ENCODE measurements around the gene ENTPD1. TPM values are rescaled to one million over a fixed set of nuclear protein-coding genes. Genes with fewer than 3 reads are reported as not detected.
A peak's percentile ranks its signal among the peaks of the same experiment; 100 is the strongest.

ENTPD1 gene
- total RNA-seq, 4 donors from 2014 or later = 7.2 to 19.3 (median 13.4) TPM

- intact Hi-C loops (cut with DNase I) = loop anchor here (2.0 kb wide), 1 partner anchor 147 kb away; no protein-coding TSS in a partner anchor
- no peaks in the 10 kb centered on the region for H3K9me3 ChIP-seq
- H3K27ac ChIP-seq = peak overlapping the region; percentile 26 to 69 (median 63)
- peaks cover 16 to 22% of the 10 kb centered on the region in 2 donors for H3K4me1 ChIP-seq
- TF ChIP-seq CTCF (IDR thresholded peaks at IDR 0.05) (peak; percentile 36 to 94 (median 71)), POLR2A (IDR thresholded peaks at IDR 0.05) (no peak)
- DNase-seq = peak; percentile 48 to 50
- 30 to 33% methylated on average over 7 of the region's 7 CpGs for WGBS, 2 donors
- H3K27me3 ChIP-seq = no peaks in the 10 kb centered on the region
- H3K36me3 ChIP-seq = no peaks in the 10 kb centered on the region
- no peak overlapping the region for H3K4me3 ChIP-seq (replicated peaks in 1 of 3)
These were observed 85.9 kb downstream of the ENTPD1 start for GRCh38 chr10:95841661-95842498.

- Histone ChIP-seq H3K27ac (no peak overlapping the region), H3K4me1 (peaks cover 8 to 16% of the 10 kb centered on the region in 2 donors), H3K27me3 (no peaks in the 10 kb centered on the region), H3K9me3 (no peaks in the 10 kb centered on the region), H3K36me3 (no peaks in the 10 kb centered on the region), H3K4me3 (replicated peaks in 1 of 3) (no peak overlapping the region)
- intact Hi-C loops (cut with DNase I) = no loop called here
- TF ChIP-seq CTCF (IDR thresholded peaks at IDR 0.05) = no peak
- no peak for TF ChIP-seq POLR2A (IDR thresholded peaks at IDR 0.05)
- no peak for DNase-seq
- WGBS, 2 donors = 94 to 97% methylated on average over 3 of the region's 3 CpGs
These were observed 89.4 kb downstream of the ENTPD1 start for GRCh38 chr10:95845411-95845810.

- DNase-seq = no peak
- TF ChIP-seq CTCF (IDR thresholded peaks at IDR 0.05) (no peak), POLR2A (IDR thresholded peaks at IDR 0.05) (no peak)
- H3K4me3 ChIP-seq (replicated peaks in 1 of 3) = no peak overlapping the region
- no peaks in the 10 kb centered on the region for H3K9me3 ChIP-seq
- H3K27ac ChIP-seq = no peak overlapping the region
- intact Hi-C loops (cut with DNase I) = no loop called here
- no peaks in the 10 kb centered on the region for H3K36me3 ChIP-seq
- peaks cover 0 to 4% of the 10 kb centered on the region in 2 donors for H3K4me1 ChIP-seq
- no peaks in the 10 kb centered on the region for H3K27me3 ChIP-seq
These were observed 91.0 kb downstream of the ENTPD1 start for GRCh38 chr10:95847007-95847406.

- Histone ChIP-seq H3K4me1 (no peaks in the 10 kb centered on the region), H3K36me3 (no peaks in the 10 kb centered on the region), H3K9me3 (no peaks in the 10 kb centered on the region), H3K4me3 (replicated peaks in 1 of 3) (no peak overlapping the region), H3K27me3 (no peaks in the 10 kb centered on the region), H3K27ac (no peak overlapping the region)
- no peak for TF ChIP-seq POLR2A (IDR thresholded peaks at IDR 0.05)
- no peak for TF ChIP-seq CTCF (IDR thresholded peaks at IDR 0.05)
- WGBS, 2 donors = 86 to 87% methylated on average over 2 of the region's 2 CpGs
- intact Hi-C loops (cut with DNase I) = no loop called here
- DNase-seq = no peak
These were observed 92.9 kb downstream of the ENTPD1 start for GRCh38 chr10:95848841-95849240.

GRCh38 chr10:95850791-95851190 lies 94.8 kb downstream of the ENTPD1 start:
- no peak for TF ChIP-seq POLR2A (IDR thresholded peaks at IDR 0.05)
- TF ChIP-seq CTCF (IDR thresholded peaks at IDR 0.05) = no peak
- no peak for DNase-seq
- Histone ChIP-seq H3K4me1 (no peaks in the 10 kb centered on the region), H3K27me3 (no peaks in the 10 kb centered on the region), H3K27ac (no peak overlapping the region), H3K9me3 (no peaks in the 10 kb centered on the region), H3K4me3 (replicated peaks in 1 of 3) (no peak overlapping the region), H3K36me3 (no peaks in the 10 kb centered on the region)
- intact Hi-C loops (cut with DNase I) = no loop called here

Measured in thyroid gland (tissue), 4 donors.